Endodermal cell (in vitro differentiated cells): ENCODE results near the gene CTDSPL2. TPM values are rescaled to one million over a fixed set of nuclear protein-coding genes. Genes with fewer than 3 reads are reported as not detected.
"Not testable (repeated sequence)": the region's sequence is repeated elsewhere in the genome, so short reads cannot be mapped to it uniquely, and the experiment has no call there.

ENCODE experiments used
- DNase-seq: peaks from one replicate; pipeline ENCODE4 v3.0.0-alpha.2; 2017
- H3K27ac ChIP-seq: 2 replicates; pipeline ENCODE4 v1.5.1; 2013; ENCODE audit warnings: mild to moderate bottlenecking, low read depth, low read length, moderate library complexity
- H3K27me3 ChIP-seq: 2 replicates; pipeline ENCODE4 v1.6.1; 2013; ENCODE audit warnings: mild to moderate bottlenecking, low read length, moderate library complexity; ENCODE audit not compliant: insufficient read depth, control insufficient read depth, poor library complexity, severe bottlenecking
- H3K36me3 ChIP-seq: 2 replicates; pipeline ENCODE4 v1.7.0; 2013; ENCODE audit warnings: mild to moderate bottlenecking, low read length, moderate library complexity; ENCODE audit not compliant: control insufficient read depth, insufficient read depth
- H3K4me1 ChIP-seq: one replicate; pipeline ENCODE4 v1.7.0; 2013; ENCODE audit warnings: low read length; ENCODE audit not compliant: control insufficient read depth, insufficient read depth
- H3K4me3 ChIP-seq: 2 replicates; pipeline ENCODE4 v1.5.1; 2013; ENCODE audit warnings: mild to moderate bottlenecking, low read length, moderate library complexity
- H3K9ac ChIP-seq: 2 replicates; pipeline ENCODE4 v1.6.1; 2013; ENCODE audit warnings: mild to moderate bottlenecking, low read length, moderate library complexity; ENCODE audit not compliant: poor library complexity, severe bottlenecking; ENCODE audit errors: extremely low read depth
- H3K9me3 ChIP-seq: 2 replicates; pipeline ENCODE4 v1.6.1; 2013; ENCODE audit warnings: mild to moderate bottlenecking, low read length, moderate library complexity; ENCODE audit not compliant: control insufficient read depth
- H3K27ac Mint-ChIP-seq: 2 replicates; pipeline ENCODE4 v1.8.0; 2020; ENCODE audit warnings: mixed read lengths
- H3K27me3 Mint-ChIP-seq: 2 replicates; pipeline ENCODE4 v1.8.0; 2021; ENCODE audit warnings: mild to moderate bottlenecking, mixed read lengths; ENCODE audit not compliant: insufficient read depth
- H3K36me3 Mint-ChIP-seq: 2 replicates; pipeline ENCODE4 v1.8.0; 2020; ENCODE audit warnings: low read depth, mixed read lengths
- H3K4me1 Mint-ChIP-seq: 2 replicates; pipeline ENCODE4 v1.8.0; 2020; ENCODE audit warnings: mixed read lengths
- H3K4me3 Mint-ChIP-seq: 2 replicates; pipeline ENCODE4 v1.8.0; 2020; ENCODE audit warnings: mild to moderate bottlenecking, moderate library complexity, mixed read lengths
- H3K9me3 Mint-ChIP-seq: 2 replicates; pipeline ENCODE4 v1.8.0; 2020; ENCODE audit warnings: mild to moderate bottlenecking, mixed read lengths
- WGBS, 2 experiments: methylation state at CpG; one replicate each; pipeline versions ENCODE4 v1.1.5 to v1.1.7; 2013; ENCODE audit warnings: missing lambda C conversion rate in 2 of 2, mixed read lengths in 1 of 2; ENCODE audit not compliant: insufficient coverage in 1 of 2, insufficient read length in 1 of 2; 5-methylcytosine and 5-hydroxymethylcytosine counted together
- total RNA-seq, 2 donors: library from RNA; stranded (reverse); fragmentation: NEBNext Ultra II Directional in 1 of 2; extraction: Animal tissue kit (Norgen Biotek cat#: 25700) in 1 of 2; gene quantifications; 2 replicates in 1 of 2; 3 replicates in 1 of 2; pipeline ENCODE4 v1.2.1, GENCODE V29; 2021
- TF ChIP-seq, protein P1 (sequence below): fragments of 200-600 bp; sonication (generic); conservative IDR thresholded peaks from 2 replicates; pipeline ENCODE4 v1.5.0; 2021; ENCODE audit warnings: antibody characterized with exemption, mild to moderate bottlenecking

Gene CTDSPL2
- total RNA-seq, 2 donors from 2014 or later: 71.1 to 74.3 TPM

DNA sequence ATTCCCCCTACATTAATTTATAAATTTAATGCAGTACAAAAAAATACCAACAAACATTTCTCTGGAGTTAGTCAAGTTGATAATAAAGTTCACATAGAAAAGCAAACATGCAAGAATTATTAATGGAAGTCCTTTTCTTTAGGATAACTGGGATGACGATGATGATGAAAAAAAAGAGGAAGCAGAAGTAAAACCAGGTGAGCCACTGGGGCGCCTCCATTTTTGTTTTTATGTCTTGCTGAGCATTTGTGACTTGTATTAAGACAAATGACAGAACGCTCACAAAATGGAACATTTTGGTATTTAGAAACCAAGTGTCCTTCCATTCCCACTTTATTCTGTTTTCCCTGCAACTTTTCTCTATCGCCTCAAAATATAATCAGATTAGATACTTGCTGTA is 123.3 kb downstream of the CTDSPL2 start:
- H3K36me3 Mint-ChIP-seq: peaks cover 55% of the 10 kb centered on the region

GRCh38 chr15:44554934-44555723 is 127.7 kb downstream of the CTDSPL2 start:
- Histone ChIP-seq H3K36me3 (peaks cover 80% of the 10 kb centered on the region), H3K27me3 (no peaks in the 10 kb centered on the region), H3K27ac (no peak overlapping the region), H3K4me1 (no peaks in the 10 kb centered on the region), H3K4me3 (no peak overlapping the region), H3K9ac (no peak overlapping the region), H3K9me3 (no peaks in the 10 kb centered on the region)
- WGBS, 2 experiments: 92 to 93% methylated on average over 3 to 4 of the region's 4 CpGs
- TF ChIP-seq, protein P1, sequence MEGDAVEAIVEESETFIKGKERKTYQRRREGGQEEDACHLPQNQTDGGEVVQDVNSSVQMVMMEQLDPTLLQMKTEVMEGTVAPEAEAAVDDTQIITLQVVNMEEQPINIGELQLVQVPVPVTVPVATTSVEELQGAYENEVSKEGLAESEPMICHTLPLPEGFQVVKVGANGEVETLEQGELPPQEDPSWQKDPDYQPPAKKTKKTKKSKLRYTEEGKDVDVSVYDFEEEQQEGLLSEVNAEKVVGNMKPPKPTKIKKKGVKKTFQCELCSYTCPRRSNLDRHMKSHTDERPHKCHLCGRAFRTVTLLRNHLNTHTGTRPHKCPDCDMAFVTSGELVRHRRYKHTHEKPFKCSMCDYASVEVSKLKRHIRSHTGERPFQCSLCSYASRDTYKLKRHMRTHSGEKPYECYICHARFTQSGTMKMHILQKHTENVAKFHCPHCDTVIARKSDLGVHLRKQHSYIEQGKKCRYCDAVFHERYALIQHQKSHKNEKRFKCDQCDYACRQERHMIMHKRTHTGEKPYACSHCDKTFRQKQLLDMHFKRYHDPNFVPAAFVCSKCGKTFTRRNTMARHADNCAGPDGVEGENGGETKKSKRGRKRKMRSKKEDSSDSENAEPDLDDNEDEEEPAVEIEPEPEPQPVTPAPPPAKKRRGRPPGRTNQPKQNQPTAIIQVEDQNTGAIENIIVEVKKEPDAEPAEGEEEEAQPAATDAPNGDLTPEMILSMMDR: no peak
- Mint-ChIP-seq H3K9me3 (no peaks in the 10 kb centered on the region), H3K27ac (no peak overlapping the region), H3K4me3 (no peak overlapping the region), H3K36me3 (peaks cover 75% of the 10 kb centered on the region), H3K4me1 (peaks cover 9% of the 10 kb centered on the region), H3K27me3 (no peaks in the 10 kb centered on the region)
- no peak for DNase-seq

More for the DNA sequence above, 123.3 kb downstream of the CTDSPL2 start:
- Histone ChIP-seq H3K9me3 (peaks cover 6% of the 10 kb centered on the region), H3K27ac (no peak overlapping the region), H3K36me3 (peaks cover 67% of the 10 kb centered on the region), H3K4me1 (no peaks in the 10 kb centered on the region), H3K27me3 (no peaks in the 10 kb centered on the region), H3K9ac (no peak overlapping the region), H3K4me3 (no peak overlapping the region)
- H3K9me3 Mint-ChIP-seq: no peaks in the 10 kb centered on the region
- no peak for DNase-seq
- TF ChIP-seq, protein P1: no peak
- no peak overlapping the region for H3K4me3 Mint-ChIP-seq
- H3K27me3 Mint-ChIP-seq: no peaks in the 10 kb centered on the region
- no peak overlapping the region for H3K27ac Mint-ChIP-seq
- H3K4me1 Mint-ChIP-seq: peaks cover 4% of the 10 kb centered on the region
- WGBS, 2 experiments: 96 to 100% methylated on average over 1 to 4 of the region's 4 CpGs

GRCh38 chr15:44560926-44561325 is 133.5 kb downstream of the CTDSPL2 start:
- not testable (repeated sequence) for H3K9ac ChIP-seq, H3K27me3 Mint-ChIP-seq, H3K4me3 ChIP-seq, H3K27ac ChIP-seq, H3K4me1 ChIP-seq, H3K4me3 Mint-ChIP-seq, H3K27ac Mint-ChIP-seq, DNase-seq, H3K4me1 Mint-ChIP-seq, H3K27me3 ChIP-seq
- H3K36me3 ChIP-seq: peaks cover 89% of the 10 kb centered on the region
- Mint-ChIP-seq H3K36me3 (peaks cover 87% of the 10 kb centered on the region), H3K9me3 (peaks cover 26% of the 10 kb centered on the region)
- peaks cover 35% of the 10 kb centered on the region for H3K9me3 ChIP-seq
